HK-2 (cell line): Measurements from ENCODE around the gene ATP8B1.

ENCODE experiments used
- DNase-seq: peaks from one replicate; pipeline ENCODE4 v3.0.0-alpha.2; 2018; ENCODE audit not compliant: unreplicated experiment

ATP8B1 gene

DNA sequence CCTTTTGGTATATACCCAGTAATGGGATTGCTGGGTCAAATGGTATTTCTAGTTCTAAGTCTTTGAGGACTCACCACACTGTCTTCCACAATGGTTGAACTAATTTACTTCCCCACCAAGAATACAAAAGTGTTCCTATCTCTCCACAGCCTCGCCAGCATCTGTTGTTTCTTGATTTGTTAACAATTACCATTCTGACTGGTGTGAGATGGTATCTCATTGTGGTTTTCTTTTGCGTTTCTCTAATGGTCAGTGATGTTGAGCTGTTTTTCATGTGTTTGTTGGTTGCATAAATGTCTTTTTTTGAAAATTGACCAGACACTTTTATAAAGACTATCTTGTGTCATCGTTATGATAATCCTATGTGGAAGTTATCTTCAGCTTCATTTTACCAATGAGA lies 16.0 kb upstream of the ATP8B1 start:
- no peak for DNase-seq

- DNase-seq = no peak
These were observed 13.3 kb upstream of the ATP8B1 start for GRCh38 chr18:57816208-57816954.

- DNase-seq = no peak
These were observed 11.4 kb upstream of the ATP8B1 start for GRCh38 chr18:57814555-57814954.

- peak; percentile 34 for DNase-seq
These were observed 10.1 kb upstream of the ATP8B1 start for GRCh38 chr18:57813245-57813644.

DNA sequence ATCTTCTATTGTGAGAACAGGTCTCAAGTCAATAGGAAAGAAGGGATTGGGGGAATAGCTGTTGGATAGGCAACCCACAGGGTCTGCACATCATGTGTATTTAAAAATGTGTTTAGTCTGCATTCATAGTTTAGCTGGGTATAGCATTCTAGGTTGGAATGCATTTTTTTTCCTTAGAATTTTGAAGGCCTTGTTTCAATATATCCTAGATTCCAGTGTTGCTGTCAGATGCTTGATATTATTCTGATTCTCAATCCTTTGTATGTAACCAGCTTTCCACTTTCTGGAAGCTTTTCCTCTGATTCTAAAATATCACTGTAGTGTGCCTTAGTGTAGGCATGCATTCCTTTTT lies 9.0 kb upstream of the ATP8B1 start:
- DNase-seq = no peak

DNA sequence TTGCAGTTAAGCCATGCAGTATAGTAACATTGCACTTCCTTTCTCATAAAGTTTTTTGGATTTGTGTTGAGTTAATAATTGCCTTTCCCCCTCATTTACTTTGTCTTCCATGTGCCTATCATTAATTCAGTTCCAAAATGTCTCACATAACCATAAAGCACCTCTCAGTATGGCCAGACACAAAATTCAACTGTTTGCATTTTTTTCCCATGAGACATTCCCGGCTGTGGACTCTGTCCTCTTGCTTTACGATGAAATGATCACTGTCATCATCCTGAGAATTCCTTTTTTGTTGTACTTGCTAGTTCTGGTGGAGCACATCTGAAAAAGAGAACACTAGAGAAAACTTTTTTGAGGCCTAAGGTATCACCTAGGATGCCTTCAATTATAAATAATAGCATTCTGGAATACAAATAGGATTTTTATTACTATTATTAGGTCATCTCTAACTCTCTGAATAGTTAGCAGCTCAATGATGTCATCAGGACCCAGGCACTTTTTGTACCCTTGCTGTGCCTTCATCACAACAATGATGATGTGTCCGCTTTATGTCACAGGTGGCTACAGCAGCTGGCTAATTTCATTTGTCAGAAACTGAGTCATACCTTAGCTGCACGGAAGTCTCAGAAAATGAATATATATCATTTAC lies 8.5 kb upstream of the ATP8B1 start:
- DNase-seq = no peak

DNA sequence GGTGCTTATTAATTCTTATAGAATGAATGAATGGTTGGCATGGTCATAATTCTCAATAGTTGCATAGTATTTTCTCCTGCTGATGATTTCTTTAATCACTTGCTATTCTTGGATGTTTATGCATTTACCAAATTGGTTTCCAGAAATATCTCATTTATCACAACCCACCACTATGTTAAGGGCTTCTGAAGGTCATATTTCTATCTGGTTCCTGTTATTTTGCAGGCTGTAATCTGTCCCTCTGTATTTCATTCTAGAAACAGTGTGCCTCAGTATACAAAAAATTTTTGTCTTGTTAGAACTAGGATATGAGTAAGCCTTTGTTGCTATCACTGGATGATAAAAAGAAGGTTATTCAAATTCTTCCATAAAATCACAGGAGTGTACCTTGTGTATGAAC lies 6.1 kb upstream of the ATP8B1 start:
- DNase-seq = no peak

DNA sequence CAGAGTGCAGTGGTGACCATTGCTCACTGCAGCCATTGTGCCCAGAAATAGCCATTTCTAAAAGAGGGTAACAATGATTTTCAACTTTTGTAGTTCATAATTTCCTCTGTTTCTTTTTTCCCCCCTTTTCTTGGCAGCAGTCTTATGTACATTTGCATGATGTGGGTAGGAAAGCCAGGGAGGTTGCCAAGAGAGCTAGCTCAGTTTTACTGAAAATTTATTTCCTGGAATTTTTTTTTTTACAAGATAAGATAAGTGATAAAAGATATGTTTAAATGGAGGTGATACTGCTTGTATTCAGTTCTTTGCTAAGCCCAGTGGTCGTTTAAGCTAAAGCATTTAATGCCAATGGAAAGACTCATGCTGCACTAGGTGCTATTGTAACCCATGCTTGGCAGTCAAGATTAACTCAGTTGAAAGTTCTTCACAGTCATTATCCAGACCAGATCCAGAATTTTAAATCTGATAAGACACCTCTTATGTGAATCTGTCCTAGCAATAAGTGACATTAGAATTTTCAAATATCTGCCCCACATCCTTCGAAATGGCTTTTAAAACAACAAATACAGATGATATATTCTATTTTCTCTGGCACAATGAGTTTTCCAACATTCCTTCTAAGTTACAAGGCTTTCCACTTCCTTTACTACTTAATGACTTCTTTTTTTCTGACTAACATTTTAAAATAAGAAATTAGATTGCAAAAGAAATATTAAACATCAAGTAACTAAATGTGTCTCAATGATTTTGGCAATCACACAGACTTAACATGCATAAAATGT lies 4.4 kb upstream of the ATP8B1 start:
- no peak for DNase-seq

GRCh38 chr18:57806978-57807285 lies 3.8 kb upstream of the ATP8B1 start:
- DNase-seq = no peak

DNA sequence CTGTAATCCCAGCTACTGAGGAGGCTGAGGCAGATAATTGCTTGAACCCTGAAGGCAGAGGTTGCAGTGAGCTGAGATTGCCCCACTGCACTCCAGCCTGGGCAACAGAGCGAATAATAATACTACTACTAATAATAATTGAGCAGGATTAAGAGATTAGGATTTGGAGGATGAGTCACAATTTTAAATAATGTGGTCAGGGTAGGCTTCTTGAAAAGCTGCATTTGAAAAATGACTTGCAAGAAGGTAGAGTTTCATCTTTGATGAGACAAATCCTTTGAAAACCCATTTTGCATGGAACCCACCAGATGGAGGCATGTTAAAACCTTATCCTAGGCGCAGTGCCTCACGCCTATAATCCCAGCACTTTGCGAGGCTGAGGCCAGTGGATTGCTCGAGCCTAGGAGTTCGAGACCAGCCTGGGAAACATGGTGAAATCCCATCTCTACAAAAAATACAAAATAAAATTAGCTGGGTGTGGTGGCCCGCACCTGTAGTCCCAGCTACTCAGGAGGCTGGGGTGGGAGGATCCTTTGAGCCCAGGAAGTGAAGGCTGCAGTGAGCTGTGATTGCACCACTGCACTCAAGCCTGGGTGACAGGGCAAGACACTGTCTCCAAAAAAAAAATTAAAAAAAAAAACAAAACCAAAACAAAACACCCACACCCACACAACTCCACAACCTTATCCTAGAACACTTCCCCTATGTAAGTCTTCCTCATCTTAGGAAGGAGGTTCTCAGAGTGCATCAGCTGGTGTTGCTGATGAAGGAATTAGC lies 3.3 kb upstream of the ATP8B1 start:
- DNase-seq = no peak

DNA sequence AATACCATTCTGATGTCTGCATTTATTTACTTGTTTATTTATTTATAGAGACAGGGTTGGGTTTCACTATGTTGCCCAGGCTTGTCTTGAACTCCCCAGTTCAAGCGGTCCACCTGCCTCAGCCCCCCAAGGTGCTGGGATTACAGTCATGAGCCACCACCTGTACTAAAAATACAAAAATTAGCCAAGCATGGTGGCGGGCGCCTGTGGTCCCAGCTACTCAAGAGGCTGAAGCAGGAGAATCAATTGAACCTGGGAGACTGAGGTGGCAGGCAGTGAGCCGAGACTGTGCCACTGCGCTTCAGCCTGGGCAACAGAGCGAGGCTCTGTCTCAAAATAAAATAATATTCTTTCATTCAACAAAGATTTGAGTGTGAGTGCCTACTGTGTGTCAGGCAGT lies 2.0 kb upstream of the ATP8B1 start:
- DNase-seq = no peak

DNA sequence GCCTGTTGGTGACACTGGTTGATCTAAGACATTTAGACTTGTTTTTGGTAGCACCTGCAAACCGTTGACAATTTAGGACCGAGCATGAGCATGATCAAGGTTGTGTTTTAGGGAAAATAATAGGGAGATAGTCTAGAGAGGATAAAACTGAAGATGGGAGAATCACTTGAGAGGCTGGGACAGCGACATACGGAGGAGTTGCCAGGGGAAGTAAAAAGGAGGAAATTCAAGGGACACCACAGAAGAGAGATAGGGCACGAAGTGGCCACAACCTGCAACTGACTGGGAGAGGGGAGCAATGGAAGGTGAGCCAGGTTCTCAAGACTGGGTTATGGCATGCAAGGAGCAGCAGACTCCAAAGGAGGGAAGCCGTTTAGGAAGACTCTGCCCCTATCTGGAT lies 1.4 kb upstream of the ATP8B1 start:
- DNase-seq = no peak

GRCh38 chr18:57802213-57803102 lies 657 bp downstream of the ATP8B1 start:
- no peak for DNase-seq

DNA sequence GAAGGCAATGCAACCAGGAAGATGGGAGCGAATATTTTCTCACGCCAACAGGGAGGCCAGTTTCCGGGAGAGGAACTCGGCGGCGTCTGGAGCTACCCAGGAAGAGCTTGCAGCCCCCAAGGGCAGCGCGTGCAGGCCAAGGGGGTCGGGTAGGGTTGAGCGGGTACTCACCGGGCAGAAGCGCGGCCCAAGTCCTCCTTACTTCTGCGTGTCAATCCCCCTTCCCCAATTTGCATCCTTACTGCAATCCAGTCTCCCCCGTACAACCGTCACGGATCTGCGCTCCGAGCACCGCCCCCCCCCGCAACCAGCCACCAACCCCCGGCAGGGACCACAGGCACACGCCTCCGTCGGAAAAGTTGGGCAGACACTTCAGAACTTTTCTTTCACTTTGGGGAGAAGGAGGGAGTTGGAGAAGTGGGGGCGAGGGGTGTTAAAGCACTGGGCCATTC lies 1.3 kb downstream of the ATP8B1 start:
- no peak for DNase-seq

- DNase-seq = no peak
These were observed 1.8 kb downstream of the ATP8B1 start for GRCh38 chr18:57801325-57801724.

DNA sequence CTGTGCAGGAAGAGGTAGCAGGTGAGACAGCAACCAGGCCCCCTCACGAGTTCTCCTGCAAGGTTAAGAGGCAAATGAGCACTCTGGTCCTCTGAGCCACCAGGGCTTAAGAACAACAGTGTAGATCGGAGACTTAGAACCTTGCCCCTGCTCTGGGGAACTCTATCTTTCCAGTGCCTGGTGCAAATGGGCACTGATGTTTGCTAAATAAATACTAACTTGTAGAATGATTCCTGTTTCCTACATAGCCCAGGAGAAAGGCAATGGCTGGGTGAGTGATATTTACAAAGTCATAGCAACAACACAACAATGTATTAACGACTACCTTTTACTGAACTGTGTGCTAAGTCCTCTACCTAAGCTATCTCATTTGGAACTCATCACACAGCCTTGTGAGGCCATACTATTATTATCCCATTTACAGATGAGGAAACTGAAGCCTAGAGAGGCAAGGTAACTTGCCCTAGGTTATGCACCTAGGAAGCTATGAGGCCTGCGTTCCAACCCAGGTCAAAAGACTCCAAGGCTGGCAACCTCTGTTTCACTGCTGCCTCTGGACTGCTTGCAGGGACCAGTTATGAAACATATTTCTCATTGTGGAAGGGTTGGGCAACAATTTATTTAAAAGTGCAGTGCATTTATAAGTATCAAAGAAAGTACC lies 4.3 kb downstream of the ATP8B1 start:
- no peak for DNase-seq

- no peak for DNase-seq
These were observed 5.9 kb downstream of the ATP8B1 start for GRCh38 chr18:57797209-57797651.

DNA sequence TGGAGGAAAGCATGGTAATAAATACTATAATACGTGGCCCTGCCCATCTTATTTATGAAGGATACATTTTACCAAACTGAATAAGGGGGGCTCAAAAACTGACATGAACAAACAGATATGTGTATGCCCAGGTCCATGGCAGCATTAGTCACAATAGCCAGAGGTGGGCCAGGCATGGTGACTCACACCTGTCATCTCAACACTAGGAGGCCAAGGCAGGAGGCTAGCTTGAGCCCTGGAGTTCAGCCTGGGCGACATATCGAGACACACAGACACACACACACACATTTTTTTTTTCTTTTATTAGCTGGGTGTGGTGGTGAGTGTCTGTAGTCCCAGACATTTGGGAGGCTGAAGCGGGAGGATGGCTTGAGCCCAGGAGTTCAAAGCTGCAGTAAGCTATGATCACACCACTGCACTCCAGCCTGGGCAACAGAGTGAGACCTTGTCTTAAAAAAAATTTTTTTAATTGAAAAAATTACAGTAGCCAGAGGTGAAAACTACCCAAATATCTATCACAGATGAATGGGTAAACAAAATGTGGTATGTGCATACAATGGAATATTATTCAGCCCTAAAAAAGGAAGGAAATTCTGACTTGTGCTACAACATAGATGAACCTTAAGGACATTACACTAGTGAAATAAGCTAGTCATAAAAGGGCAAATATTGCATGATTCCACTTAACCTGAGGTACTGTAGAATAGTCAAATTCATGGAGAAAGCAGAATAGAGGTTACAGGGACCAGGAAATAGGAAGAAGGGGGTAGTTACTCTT lies 8.0 kb downstream of the ATP8B1 start:
- DNase-seq = no peak

DNA sequence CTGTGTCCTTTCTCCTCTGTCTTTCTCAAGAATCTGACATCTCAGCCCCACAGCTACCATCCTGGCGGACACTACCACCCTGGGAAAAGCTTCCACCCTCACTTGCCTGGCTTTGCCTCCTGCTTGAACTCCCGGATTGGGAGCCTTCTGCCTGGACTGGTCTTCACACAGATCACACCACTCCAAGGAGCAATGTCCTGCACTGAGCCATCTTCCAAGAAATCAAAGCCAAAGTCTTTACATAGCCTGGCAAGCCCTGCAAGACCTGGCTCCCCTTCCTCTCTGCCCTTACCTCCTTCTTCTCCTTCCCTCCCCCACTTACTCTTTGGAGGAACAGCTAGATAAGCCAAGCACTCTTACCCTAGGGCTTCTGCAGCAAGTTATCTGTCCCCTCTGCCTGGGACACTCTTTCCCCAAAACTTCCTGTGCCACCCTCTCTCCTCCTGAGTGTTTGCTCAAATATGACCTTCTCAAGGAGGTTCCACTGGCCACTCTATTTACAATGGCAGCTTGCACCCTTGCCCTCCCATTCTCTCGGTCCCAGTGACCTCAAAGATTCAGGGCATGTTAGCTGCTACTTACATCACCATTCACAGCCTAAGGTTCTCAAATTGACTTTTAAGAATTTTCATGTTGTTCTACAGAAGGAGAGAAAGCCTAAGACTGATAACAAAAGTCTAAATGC lies 9.7 kb downstream of the ATP8B1 start:
- DNase-seq = no peak
